Lung (tissue), 5 donors: Measurements from ENCODE around the gene TMEM200C. TPM values are rescaled to one million over a fixed set of nuclear protein-coding genes. Genes with fewer than 3 reads are reported as not detected.

Experiments
- polyA plus RNA-seq, 2 donors: library from polyadenylated mRNA; stranded (reverse); fragments of 200-250 nt; gene quantifications; one replicate each; pipeline ENCODE4 v1.2.1, GENCODE V29; 2013
- small RNA-seq: library from RNA; depleted of rRNA; stranded (forward); fragments of <200 nt; gene quantifications from one replicate; pipeline ENCODE3, GENCODE V24; 2014; ENCODE audit warnings: low replicate concordance
- total RNA-seq, 2 donors: library from RNA; depleted of rRNA in 1 of 2; stranded (reverse); fragments of >200 nt in 1 of 2; gene quantifications; one replicate each; pipeline ENCODE4 v1.2.1, GENCODE V29; 2014 to 2021
- donor health status: Bipolar disorder and iron deficiency.
- donor health status: healthy.
- donor health status: DM: yes; HTN: yes; CAD: no.

Gene TMEM200C
- total and polyA plus RNA-seq, 4 donors = 0.12 to 1.3 (median 0.39) TPM

Small RNA genes within 50 kb of the gene (small RNA-seq; reads per million reads assigned to genes)
- not detected for gene MIR3976
